PFSK-1 (cell line): ENCODE results near the gene MDM1.

Experiments used
- FOXP2 ChIP-seq: optimal IDR thresholded peaks from 2 replicates; pipeline ENCODE3; 2011; ENCODE audit warnings: borderline replicate concordance, control low read depth, inconsistent platforms; ENCODE audit not compliant: insufficient read depth; ENCODE audit errors: extremely low read length, extremely low read depth
- POLR2AphosphoS5 ChIP-seq: IDR thresholded peaks from 2 replicates; pipeline ENCODE4 v1.6.1; 2012; ENCODE audit warnings: low read depth, mild to moderate bottlenecking, control low read depth, low read length, moderate library complexity
- SIN3A ChIP-seq: IDR thresholded peaks from 2 replicates; pipeline ENCODE4 v1.6.1; 2012; ENCODE audit warnings: mild to moderate bottlenecking, low read length, moderate library complexity, borderline replicate concordance; ENCODE audit not compliant: insufficient read depth
- TAF1 ChIP-seq: IDR thresholded peaks from 2 replicates; pipeline ENCODE4 v1.6.1; 2012; ENCODE audit warnings: low read length, control low read depth, borderline replicate concordance; ENCODE audit not compliant: insufficient read depth
- TF ChIP-seq, protein P1 (sequence below), 2 experiments: IDR thresholded peaks; 2 replicates each; pipeline versions ENCODE4 v1.6.1 to v1.8.0; 2011 to 2012; ENCODE audit warnings: low read depth in 2 of 2, low read length in 2 of 2, control low read depth in 1 of 2, inconsistent platforms in 1 of 2, mild to moderate bottlenecking in 1 of 2, moderate library complexity in 1 of 2; ENCODE audit not compliant: insufficient read depth in 1 of 2

MDM1 gene

DNA sequence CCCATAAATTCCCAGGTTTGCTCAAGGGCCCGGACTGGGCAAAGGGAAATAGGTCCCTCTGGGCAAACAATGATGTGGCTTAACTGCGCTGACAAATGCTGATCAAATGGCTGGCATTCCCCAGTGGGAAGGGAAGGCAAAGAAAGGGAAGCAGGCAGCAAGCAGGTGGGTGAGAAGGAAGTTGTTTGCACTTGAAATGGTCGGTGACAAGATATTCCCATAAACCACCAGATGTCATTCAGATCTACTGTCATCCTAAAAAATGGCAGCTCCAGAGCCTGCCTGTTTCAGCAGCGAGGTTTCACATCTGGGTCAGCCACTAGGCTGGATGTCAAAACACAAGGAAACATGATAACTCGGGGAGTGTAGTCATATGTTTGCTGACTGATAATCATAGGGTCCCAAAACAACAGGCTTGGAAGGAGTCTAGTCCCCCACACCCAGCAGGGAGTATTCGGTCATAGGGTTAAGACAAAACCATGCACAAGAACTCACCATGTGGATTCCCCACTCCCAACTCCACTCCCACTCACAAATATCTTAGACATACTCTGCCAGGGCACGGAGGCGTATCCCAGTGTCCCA, 37.9 kb upstream of the MDM1 start:
- no peak for TF ChIP-seq POLR2AphosphoS5
- no peak for TF ChIP-seq SIN3A
- TF ChIP-seq FOXP2 = no peak
- TF ChIP-seq, protein P1, sequence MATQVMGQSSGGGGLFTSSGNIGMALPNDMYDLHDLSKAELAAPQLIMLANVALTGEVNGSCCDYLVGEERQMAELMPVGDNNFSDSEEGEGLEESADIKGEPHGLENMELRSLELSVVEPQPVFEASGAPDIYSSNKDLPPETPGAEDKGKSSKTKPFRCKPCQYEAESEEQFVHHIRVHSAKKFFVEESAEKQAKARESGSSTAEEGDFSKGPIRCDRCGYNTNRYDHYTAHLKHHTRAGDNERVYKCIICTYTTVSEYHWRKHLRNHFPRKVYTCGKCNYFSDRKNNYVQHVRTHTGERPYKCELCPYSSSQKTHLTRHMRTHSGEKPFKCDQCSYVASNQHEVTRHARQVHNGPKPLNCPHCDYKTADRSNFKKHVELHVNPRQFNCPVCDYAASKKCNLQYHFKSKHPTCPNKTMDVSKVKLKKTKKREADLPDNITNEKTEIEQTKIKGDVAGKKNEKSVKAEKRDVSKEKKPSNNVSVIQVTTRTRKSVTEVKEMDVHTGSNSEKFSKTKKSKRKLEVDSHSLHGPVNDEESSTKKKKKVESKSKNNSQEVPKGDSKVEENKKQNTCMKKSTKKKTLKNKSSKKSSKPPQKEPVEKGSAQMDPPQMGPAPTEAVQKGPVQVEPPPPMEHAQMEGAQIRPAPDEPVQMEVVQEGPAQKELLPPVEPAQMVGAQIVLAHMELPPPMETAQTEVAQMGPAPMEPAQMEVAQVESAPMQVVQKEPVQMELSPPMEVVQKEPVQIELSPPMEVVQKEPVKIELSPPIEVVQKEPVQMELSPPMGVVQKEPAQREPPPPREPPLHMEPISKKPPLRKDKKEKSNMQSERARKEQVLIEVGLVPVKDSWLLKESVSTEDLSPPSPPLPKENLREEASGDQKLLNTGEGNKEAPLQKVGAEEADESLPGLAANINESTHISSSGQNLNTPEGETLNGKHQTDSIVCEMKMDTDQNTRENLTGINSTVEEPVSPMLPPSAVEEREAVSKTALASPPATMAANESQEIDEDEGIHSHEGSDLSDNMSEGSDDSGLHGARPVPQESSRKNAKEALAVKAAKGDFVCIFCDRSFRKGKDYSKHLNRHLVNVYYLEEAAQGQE (IDR thresholded peaks at IDR 0.05; ENCODE audit: insufficient read depth in 1 of 2, low read depth in 2 of 2, low read length in 2 of 2) = no peak

DNA sequence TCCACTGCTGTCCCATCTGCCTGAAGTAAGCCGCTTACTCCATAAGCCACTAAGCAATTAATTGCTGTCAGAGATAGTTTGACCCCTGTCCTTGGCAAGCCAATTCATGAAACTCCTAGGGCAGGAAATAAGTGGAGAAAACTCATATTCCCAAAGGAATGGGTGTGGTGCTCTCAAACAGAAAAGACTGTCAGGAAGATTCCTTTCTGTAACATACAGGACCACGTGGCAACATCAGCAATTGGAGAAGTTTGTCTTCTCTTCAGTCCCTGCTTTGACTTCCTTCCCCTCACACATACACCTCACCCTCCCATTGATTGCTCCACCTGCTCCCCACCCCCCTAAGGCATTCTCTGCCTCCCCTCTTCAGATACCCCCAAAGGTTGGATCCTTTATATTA, 36.2 kb upstream of the MDM1 start:
- TF ChIP-seq, protein P1 (IDR thresholded peaks at IDR 0.05; ENCODE audit: insufficient read depth in 1 of 2, low read depth in 2 of 2, low read length in 2 of 2) = no peak
- TF ChIP-seq TAF1 = no peak
- no peak for TF ChIP-seq SIN3A
- no peak for TF ChIP-seq POLR2AphosphoS5
- no peak for TF ChIP-seq FOXP2

DNA sequence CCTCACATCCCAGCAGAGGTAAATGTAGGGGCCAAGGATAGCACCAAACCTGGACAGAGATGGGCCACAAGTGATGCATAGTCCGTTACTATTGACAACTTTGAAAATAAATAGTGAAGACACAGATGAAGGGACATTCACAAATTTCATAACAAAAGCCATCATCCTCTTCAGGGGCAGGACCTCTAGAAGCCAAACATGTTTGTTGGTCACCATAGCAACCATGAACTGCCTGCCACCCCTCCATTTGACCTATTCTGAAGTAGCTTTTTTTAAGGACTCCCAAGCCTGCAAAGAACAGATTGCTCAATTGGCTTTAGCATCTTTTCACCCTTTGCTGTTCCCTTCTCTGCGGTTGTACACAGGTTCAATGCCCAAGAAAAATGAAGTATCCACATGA, 35.7 kb upstream of the MDM1 start:
- no peak for TF ChIP-seq POLR2AphosphoS5
- TF ChIP-seq SIN3A = no peak
- no peak for TF ChIP-seq TAF1
- TF ChIP-seq, protein P1 (IDR thresholded peaks at IDR 0.05; ENCODE audit: insufficient read depth in 1 of 2, low read depth in 2 of 2, low read length in 2 of 2) = no peak
- TF ChIP-seq FOXP2 = no peak

DNA sequence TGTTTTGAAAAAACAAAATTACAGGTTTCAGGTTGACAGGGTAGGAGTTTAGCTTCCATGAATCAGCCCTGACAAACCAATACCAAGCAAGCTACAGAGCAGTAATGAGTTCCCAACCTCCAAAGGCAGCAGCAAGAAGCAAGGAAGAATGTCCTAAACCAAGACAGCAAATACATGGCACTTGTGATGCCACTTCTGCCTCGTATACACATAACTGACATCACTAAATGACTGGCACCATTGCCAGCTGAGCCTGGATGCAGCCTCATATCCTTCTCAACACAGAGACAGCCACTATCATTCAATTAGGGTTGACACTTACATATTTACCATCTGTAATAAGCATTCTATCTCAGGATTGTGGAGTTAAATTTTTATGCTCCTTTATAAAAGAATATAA, 35.0 kb upstream of the MDM1 start:
- no peak for TF ChIP-seq TAF1
- no peak for TF ChIP-seq POLR2AphosphoS5
- TF ChIP-seq, protein P1 (IDR thresholded peaks at IDR 0.05; ENCODE audit: insufficient read depth in 1 of 2, low read depth in 2 of 2, low read length in 2 of 2) = no peak
- TF ChIP-seq FOXP2 = no peak
- no peak for TF ChIP-seq SIN3A
